Progenitor cell of endocrine pancreas (in vitro differentiated cells): ENCODE results near the gene TMBIM1. TPM values are rescaled to one million over a fixed set of nuclear protein-coding genes. Genes with fewer than 3 reads are reported as not detected.
A peak's percentile ranks its signal among the peaks of the same experiment; 100 is the strongest.

Experiments
- DNase-seq: peaks from one replicate; pipeline ENCODE4 v3.0.0; 2021; ENCODE audit warnings: low spot score; ENCODE audit not compliant: unreplicated experiment
- H3K27ac Mint-ChIP-seq: 2 replicates; pipeline ENCODE4 v1.8.0; 2021; ENCODE audit warnings: mild to moderate bottlenecking, moderate library complexity, mixed read lengths
- H3K27me3 Mint-ChIP-seq: 2 replicates; pipeline ENCODE4 v1.8.0; 2021; ENCODE audit warnings: mixed read lengths
- H3K36me3 Mint-ChIP-seq: 2 replicates; pipeline ENCODE4 v1.8.0; 2022; ENCODE audit warnings: mixed read lengths; ENCODE audit not compliant: insufficient read depth
- H3K4me1 Mint-ChIP-seq: 2 replicates; pipeline ENCODE4 v1.8.0; 2021; ENCODE audit warnings: low read depth, mixed read lengths
- H3K4me3 Mint-ChIP-seq: 2 replicates; pipeline ENCODE4 v1.8.0; 2021; ENCODE audit warnings: low read depth, mild to moderate bottlenecking, moderate library complexity, mixed read lengths
- H3K9me3 Mint-ChIP-seq: 2 replicates; pipeline ENCODE4 v1.8.0; 2021; ENCODE audit warnings: low read depth, mixed read lengths
- CTCF ChIP-seq: fragments of 200-600 bp; sonication (generic); IDR thresholded peaks from one replicate; pipeline ENCODE4 v1.5.0; 2021; ENCODE audit warnings: antibody characterized with exemption, mild to moderate bottlenecking; ENCODE audit not compliant: unreplicated experiment
- total RNA-seq: library from RNA; stranded (reverse); gene quantifications from 2 replicates; pipeline ENCODE4 v1.2.1, GENCODE V29; 2021

TMBIM1 gene
- total RNA-seq, 1 donor from 2014 or later, result 131 TPM

GRCh38 chr2:218289639-218290315, 2.5 kb downstream of the TMBIM1 start:
- Mint-ChIP-seq H3K9me3 (no peaks in the 10 kb centered on the region), H3K4me3 (peak overlapping the region; percentile 80), H3K36me3 (no peaks in the 10 kb centered on the region), H3K27me3 (no peaks in the 10 kb centered on the region), H3K27ac (peak overlapping the region; percentile 89), H3K4me1 (peaks cover 76% of the 10 kb centered on the region)
- TF ChIP-seq CTCF, result no peak
- DNase-seq, result no peak

- H3K27ac Mint-ChIP-seq, result peak overlapping the region; percentile 96
- H3K27me3 Mint-ChIP-seq, result no peaks in the 10 kb centered on the region
- DNase-seq, result no peak
- H3K9me3 Mint-ChIP-seq, result no peaks in the 10 kb centered on the region
- peaks cover 71% of the 10 kb centered on the region for H3K4me1 Mint-ChIP-seq
- TF ChIP-seq CTCF, result no peak
- H3K4me3 Mint-ChIP-seq, result peak overlapping the region; percentile 48
- H3K36me3 Mint-ChIP-seq, result peaks cover 1% of the 10 kb centered on the region
These were observed 5.5 kb downstream of the TMBIM1 start for GRCh38 chr2:218286570-218287459.

- Mint-ChIP-seq H3K27ac (peak overlapping the region; percentile 96), H3K9me3 (no peaks in the 10 kb centered on the region), H3K27me3 (no peaks in the 10 kb centered on the region), H3K36me3 (peaks cover 4% of the 10 kb centered on the region), H3K4me3 (no peak overlapping the region), H3K4me1 (peaks cover 63% of the 10 kb centered on the region)
- TF ChIP-seq CTCF, result no peak
- no peak for DNase-seq
These were observed 6.7 kb downstream of the TMBIM1 start for GRCh38 chr2:218285604-218286003.

GRCh38 chr2:218284106-218284811, 8.0 kb downstream of the TMBIM1 start:
- DNase-seq, result no peak
- no peak overlapping the region for H3K4me3 Mint-ChIP-seq
- H3K27ac Mint-ChIP-seq, result peak overlapping the region; percentile 98
- peaks cover 11% of the 10 kb centered on the region for H3K36me3 Mint-ChIP-seq
- no peaks in the 10 kb centered on the region for H3K27me3 Mint-ChIP-seq
- H3K4me1 Mint-ChIP-seq, result peaks cover 51% of the 10 kb centered on the region
- no peaks in the 10 kb centered on the region for H3K9me3 Mint-ChIP-seq
- TF ChIP-seq CTCF, result no peak
